GM19099 (cell line): ENCODE measurements around the gene NBPF19.
"Not testable (repeated sequence)": the region's sequence is repeated elsewhere in the genome, so short reads cannot be mapped to it uniquely, and the experiment has no call there.

Experiments used
- POLR2A ChIP-seq: IDR thresholded peaks from 3 replicates; pipeline ENCODE4 v1.6.1; 2011; ENCODE audit warnings: low read depth; ENCODE audit not compliant: insufficient read length; ENCODE audit errors: extremely low read depth

NBPF19 gene

DNA sequence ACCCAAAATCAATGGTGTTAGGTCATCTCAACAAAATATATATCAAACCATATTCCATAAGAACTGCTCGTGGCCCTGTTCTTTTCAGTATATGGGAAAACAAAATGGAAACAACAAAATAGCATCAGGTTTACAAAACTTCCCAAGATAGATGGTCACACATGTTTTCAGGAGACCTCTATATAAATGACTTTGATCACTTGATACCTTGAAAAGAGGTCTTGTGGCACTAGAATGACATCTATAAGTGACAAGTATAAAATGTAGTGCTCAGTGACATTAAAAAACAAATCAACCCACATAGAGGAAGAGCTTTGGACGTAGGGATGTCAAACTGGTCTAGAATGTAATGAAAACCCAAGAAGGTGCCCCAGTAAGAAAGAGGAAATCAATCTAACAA, at the start of gene NBPF19:
Gene NBPF19, plus strand, starts transcription at position 301 of the 400 bp plus-strand sequence. CDS start 888 bp downstream, outside the sequence.
- not testable (repeated sequence) for TF ChIP-seq POLR2A
